ENCODE measurements around the gene NPAS3.

DNA sequence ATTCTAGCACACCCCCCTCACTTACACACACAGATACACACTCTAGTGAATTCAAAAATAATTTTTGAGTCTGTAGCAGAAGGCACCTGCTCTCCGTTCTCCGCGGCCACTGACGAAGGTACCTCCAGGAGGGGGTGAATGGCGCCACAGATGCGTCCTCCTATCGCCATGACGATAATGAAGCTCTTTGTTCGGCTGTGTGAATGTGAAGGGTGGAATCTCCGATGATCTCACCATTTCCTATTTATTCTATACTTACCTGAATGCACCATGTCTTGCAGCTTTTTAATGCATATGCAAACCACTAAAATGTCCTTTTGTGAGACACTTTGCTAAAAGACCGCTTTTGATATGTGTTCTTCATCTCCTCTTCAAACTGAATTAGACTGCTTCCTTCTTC lies 849.5 kb downstream of the NPAS3 start:
- TF ChIP-seq POLR2AphosphoS5 (IDR thresholded peaks at IDR 0.05; ENCODE audit: borderline replicate concordance, low read depth, low read length) = no peak
- TF ChIP-seq EZH2 (IDR thresholded peaks at IDR 0.05) = no peak
